Body of pancreas (tissue), 4 donors: Measurements from ENCODE around the gene HMGB4. TPM values are rescaled to one million over a fixed set of nuclear protein-coding genes. Genes with fewer than 3 reads are reported as not detected.
A peak's percentile ranks its signal among the peaks of the same experiment; 100 is the strongest.

ENCODE experiments used
- ATAC-seq: fragments of 150-250 bp; one replicate; pipeline ENCODE4 v1.9.1; 2016
- DNase-seq, 4 donors: peaks; one replicate each; pipeline ENCODE4 v3.0.0-alpha.2; 2019
- H3K27ac ChIP-seq, 4 donors: fragments of 200-600 bp; sonication (generic); 1 replicate in 3 of 4; 2 replicates in 1 of 4; pipeline versions ENCODE4 v1.5.1 to v1.6.1; 2016 to 2019; ENCODE audit warnings: mild to moderate bottlenecking in 1 of 4, mixed read lengths in 1 of 4, moderate library complexity in 1 of 4
- H3K27me3 ChIP-seq, 2 donors: fragments of 200-600 bp; sonication (generic); one replicate each; pipeline ENCODE4 v1.6.0; 2016; ENCODE audit warnings: mild to moderate bottlenecking in 1 of 2
- H3K36me3 ChIP-seq, 2 donors: fragments of 200-600 bp; sonication (generic); replicated peaks in 1 of 2; 2 replicates each; pipeline ENCODE4 v1.5.1; 2016; ENCODE audit warnings: low read depth in 2 of 2; ENCODE audit not compliant: insufficient read depth in 1 of 2
- H3K4me1 ChIP-seq: fragments of 200-600 bp; sonication (generic); one replicate; pipeline ENCODE4 v1.6.0; 2016
- H3K4me3 ChIP-seq, 2 donors: fragments of 200-600 bp; sonication (generic); 1 replicate in 1 of 2; 2 replicates in 1 of 2; pipeline ENCODE4 v1.5.1; 2016 to 2019
- H3K9me3 ChIP-seq, 3 donors: fragments of 200-600 bp; sonication (generic); 1 replicate in 2 of 3; 2 replicates in 1 of 3; pipeline ENCODE4 v1.5.1; 2016
- CTCF ChIP-seq, 7 experiments: fragments of 450-650 bp in 4 of 7; fragments of 200-600 bp in 3 of 7; sonication (generic) in 3 of 7; IDR thresholded peaks; one replicate each; pipeline ENCODE4 v1.5.1; 2016 to 2019; ENCODE audit warnings: antibody characterized with exemption in 7 of 7
- POLR2A ChIP-seq, 3 donors: fragments of 450-650 bp; IDR thresholded peaks; one replicate each; pipeline ENCODE4 v1.6.1; 2016; ENCODE audit warnings: antibody characterized with exemption in 3 of 3, mild to moderate bottlenecking in 2 of 3
- WGBS, 2 donors: methylation state at CpG; one replicate each; pipeline ENCODE4 v1.1.5; 2017; 5-methylcytosine and 5-hydroxymethylcytosine counted together
- intact Hi-C: fragments of 100-400 bp; cut with DNase I; formaldehyde crosslinking; loops from one replicate; pipeline ENCODE4 v1.15.1; 2023
- total RNA-seq, 2 donors: library from RNA; depleted of rRNA; stranded (reverse); fragments of >200 nt; gene quantifications; one replicate each; pipeline ENCODE4 v1.1.0, GENCODE V29; 2016

Gene HMGB4
- total RNA-seq, 2 donors from 2014 or later, result not detected

- Histone ChIP-seq H3K27me3 (no peaks in the 10 kb centered on the region), H3K4me1 (no peaks in the 10 kb centered on the region), H3K9me3 (no peaks in the 10 kb centered on the region), H3K27ac (no peak overlapping the region), H3K36me3 (no peaks in the 10 kb centered on the region), H3K4me3 (no peak overlapping the region)
- 88 to 90% methylated on average over 2 of the region's 2 CpGs for WGBS, 2 donors
- DNase-seq, result no peak
- no peak for ATAC-seq
- intact Hi-C loops, result no loop called here
- no peak for TF ChIP-seq POLR2A (IDR thresholded peaks at IDR 0.05)
- no peak for TF ChIP-seq CTCF (IDR thresholded peaks at IDR 0.05)
Observed at GRCh38 chr1:33872683-33873082, 8.8 kb downstream of the HMGB4 start.

GRCh38 chr1:33874636-33875035 is 10.8 kb downstream of the HMGB4 start:
- TF ChIP-seq POLR2A (IDR thresholded peaks at IDR 0.05), result no peak
- no peak for TF ChIP-seq CTCF (IDR thresholded peaks at IDR 0.05)
- intact Hi-C loops, result no loop called here
- ATAC-seq (no peak), DNase-seq (no peak)
- Histone ChIP-seq H3K27me3 (no peaks in the 10 kb centered on the region), H3K9me3 (no peaks in the 10 kb centered on the region), H3K4me1 (no peaks in the 10 kb centered on the region), H3K36me3 (no peaks in the 10 kb centered on the region), H3K27ac (no peak overlapping the region), H3K4me3 (no peak overlapping the region)
- WGBS, 2 donors, result 88% methylated on average over 7 of the region's 7 CpGs

GRCh38 chr1:33875862-33876261 is 12.0 kb downstream of the HMGB4 start:
- intact Hi-C loops, result no loop called here
- ATAC-seq, result no peak
- Histone ChIP-seq H3K9me3 (no peaks in the 10 kb centered on the region), H3K4me1 (no peaks in the 10 kb centered on the region), H3K4me3 (no peak overlapping the region), H3K36me3 (no peaks in the 10 kb centered on the region), H3K27ac (no peak overlapping the region), H3K27me3 (no peaks in the 10 kb centered on the region)
- no peak for DNase-seq
- no peak for TF ChIP-seq POLR2A (IDR thresholded peaks at IDR 0.05)
- TF ChIP-seq CTCF (IDR thresholded peaks at IDR 0.05), result no peak
- 67 to 74% methylated on average over 3 of the region's 3 CpGs for WGBS, 2 donors

- Histone ChIP-seq H3K4me1 (no peaks in the 10 kb centered on the region), H3K27ac (no peak overlapping the region), H3K36me3 (no peaks in the 10 kb centered on the region), H3K27me3 (no peaks in the 10 kb centered on the region), H3K4me3 (no peak overlapping the region), H3K9me3 (no peaks in the 10 kb centered on the region)
- intact Hi-C loops, result no loop called here
- no peak for TF ChIP-seq POLR2A (IDR thresholded peaks at IDR 0.05)
- no peak for TF ChIP-seq CTCF (IDR thresholded peaks at IDR 0.05)
- DNase-seq (peak in 3 of 4 donors; percentile 21 to 27 (median 21)), ATAC-seq (no peak)
- 79 to 80% methylated on average over 5 of the region's 5 CpGs for WGBS, 2 donors
Observed at GRCh38 chr1:33876970-33877650, 13.2 kb downstream of the HMGB4 start.

- TF ChIP-seq CTCF (IDR thresholded peaks at IDR 0.05), result no peak
- TF ChIP-seq POLR2A (IDR thresholded peaks at IDR 0.05), result no peak
- WGBS, 2 donors, result 21 to 23% methylated on average over 2 of the region's 2 CpGs
- Histone ChIP-seq H3K4me3 (no peak overlapping the region), H3K27ac (no peak overlapping the region), H3K4me1 (no peaks in the 10 kb centered on the region), H3K9me3 (no peaks in the 10 kb centered on the region), H3K36me3 (no peaks in the 10 kb centered on the region), H3K27me3 (no peaks in the 10 kb centered on the region)
- ATAC-seq (no peak), DNase-seq (no peak)
- intact Hi-C loops, result no loop called here
Observed at GRCh38 chr1:33878392-33878791, 14.5 kb downstream of the HMGB4 start.
